Tongue (tissue), 2 donors: Measurements from ENCODE around the gene GPR65. TPM values are rescaled to one million over a fixed set of nuclear protein-coding genes. Genes with fewer than 3 reads are reported as not detected.
A peak's percentile ranks its signal among the peaks of the same experiment; 100 is the strongest.
"Not testable (repeated sequence)": the region's sequence is repeated elsewhere in the genome, so short reads cannot be mapped to it uniquely, and the experiment has no call there.

Experiments used
- DNase-seq: peaks from one replicate; pipeline ENCODE4 v3.0.0-alpha.2; 2015
- total RNA-seq: library from RNA; depleted of rRNA; stranded (reverse); fragments of >200 nt; gene quantifications from one replicate; pipeline ENCODE4 v1.2.3, GENCODE V29; 2014

GPR65 gene
- total RNA-seq, 1 donor from 2014 or later, result 0.41 TPM

GRCh38 chr14:88004506-88005036 lies 364 bp upstream of the GPR65 start:
- no peak for DNase-seq

DNA sequence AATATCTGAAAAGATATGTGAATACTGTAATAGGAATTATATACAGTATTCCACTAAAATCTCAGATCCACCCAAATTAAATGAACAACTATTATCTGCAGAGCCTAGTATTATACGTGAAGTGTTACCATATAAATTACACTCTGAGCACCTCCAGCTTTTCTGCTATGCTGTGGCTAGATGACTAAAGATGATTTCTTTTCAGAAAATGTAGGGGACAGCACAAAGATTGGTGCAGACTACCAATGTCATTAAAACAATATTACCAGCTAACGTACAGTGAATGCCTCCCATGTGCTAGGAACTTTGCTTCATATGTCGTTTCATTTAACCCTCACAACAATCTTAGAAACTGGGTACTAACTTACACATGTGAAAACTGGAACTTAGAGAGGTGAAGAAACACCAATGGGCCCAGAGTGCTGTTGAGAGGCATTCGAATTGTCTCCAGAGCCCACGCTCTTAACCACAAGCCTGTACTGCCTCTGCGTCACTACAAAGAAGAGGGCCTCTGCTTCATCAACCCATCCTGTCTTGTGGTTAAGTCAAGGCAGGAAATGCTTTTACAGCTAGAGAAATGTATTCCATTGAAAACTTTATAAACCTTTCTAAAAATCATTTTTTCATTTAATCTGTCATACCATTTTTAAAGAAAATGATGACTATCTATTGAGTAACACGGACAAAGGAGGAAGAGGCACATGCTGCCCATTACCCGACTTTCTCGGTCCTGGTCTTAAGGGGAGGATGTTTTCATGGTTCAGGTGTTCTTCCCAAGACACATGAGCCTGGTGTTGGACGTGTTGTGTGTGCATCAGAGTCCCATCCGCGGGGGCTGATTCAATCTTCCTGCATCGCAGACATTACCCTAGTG lies 1.3 kb downstream of the GPR65 start:
- DNase-seq, result no peak

GRCh38 chr14:88007608-88008007 lies 2.7 kb downstream of the GPR65 start:
- no peak for DNase-seq

GRCh38 chr14:88008039-88008742 lies 3.3 kb downstream of the GPR65 start:
- DNase-seq, result no peak

DNA sequence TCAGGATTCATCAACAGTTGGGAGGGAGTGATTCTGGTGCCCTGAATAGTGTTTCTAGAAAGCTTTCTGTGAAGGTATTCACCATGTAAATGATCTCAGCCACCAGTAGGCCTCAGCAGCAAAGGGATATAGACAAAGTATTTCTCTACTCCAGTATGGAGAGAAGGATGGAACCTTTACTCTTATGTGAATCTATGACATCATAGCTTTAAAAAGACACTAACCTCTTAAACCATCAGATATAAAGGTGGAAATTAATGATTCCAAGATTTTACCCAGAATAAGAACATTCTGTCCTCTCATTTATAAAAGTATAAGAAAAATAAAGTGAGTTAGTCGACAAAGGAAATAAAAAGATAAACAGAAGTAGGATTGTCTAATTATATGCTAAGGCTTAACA lies 4.6 kb downstream of the GPR65 start:
- DNase-seq, result no peak

GRCh38 chr14:88010331-88010730 lies 5.4 kb downstream of the GPR65 start:
- no peak for DNase-seq

GRCh38 chr14:88012495-88012894 lies 7.6 kb downstream of the GPR65 start:
- DNase-seq, result no peak

GRCh38 chr14:88013750-88014349 lies 8.9 kb downstream of the GPR65 start:
- DNase-seq, result peak; percentile 82

GRCh38 chr14:88016768-88017167 lies 11.8 kb downstream of the GPR65 start:
- DNase-seq, result no peak

DNA sequence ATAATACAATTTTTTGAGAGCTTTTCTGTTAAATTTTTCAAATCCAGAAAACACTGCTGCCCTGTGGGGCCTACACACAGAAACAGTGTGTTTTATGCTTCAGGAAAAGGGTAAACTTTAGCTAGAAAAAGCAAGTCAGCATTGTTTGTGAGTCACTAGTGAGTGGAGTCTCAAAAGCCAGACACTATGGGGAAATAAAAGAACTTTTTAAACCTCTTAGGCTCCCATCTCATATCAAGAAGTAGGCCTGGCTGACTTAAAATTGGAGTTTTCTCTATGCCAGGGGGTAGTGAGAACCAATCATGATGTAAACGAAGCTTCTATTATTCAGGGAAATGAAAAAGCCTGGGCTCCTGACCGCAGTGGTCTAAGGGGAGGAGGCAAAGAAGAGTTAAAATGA lies 12.6 kb downstream of the GPR65 start:
- no peak for DNase-seq

DNA sequence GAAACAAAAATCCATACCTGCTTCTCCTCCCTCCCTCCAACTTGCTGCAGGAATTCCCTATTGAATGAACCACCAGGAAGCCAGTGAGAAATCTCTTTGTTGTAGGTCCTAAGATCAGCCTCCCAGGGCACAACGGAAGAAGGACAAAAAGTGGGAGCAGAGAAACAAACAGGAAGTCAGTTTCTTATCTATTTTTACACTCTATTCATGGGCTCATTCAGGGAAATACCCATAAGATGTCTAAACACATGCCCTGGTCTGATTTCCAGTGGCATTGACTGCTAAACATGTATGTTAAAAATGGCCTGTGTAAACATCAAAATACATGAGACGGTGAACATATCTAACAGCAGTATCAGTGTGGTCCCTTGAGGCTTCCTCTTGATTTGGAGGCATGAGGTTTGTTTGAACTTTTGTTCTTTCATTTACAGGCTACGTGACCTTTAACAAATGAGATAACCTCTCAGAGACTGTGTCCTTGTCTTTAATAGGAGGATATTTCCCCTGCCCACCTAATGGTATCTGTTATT lies 18.8 kb downstream of the GPR65 start:
- no peak for DNase-seq

DNA sequence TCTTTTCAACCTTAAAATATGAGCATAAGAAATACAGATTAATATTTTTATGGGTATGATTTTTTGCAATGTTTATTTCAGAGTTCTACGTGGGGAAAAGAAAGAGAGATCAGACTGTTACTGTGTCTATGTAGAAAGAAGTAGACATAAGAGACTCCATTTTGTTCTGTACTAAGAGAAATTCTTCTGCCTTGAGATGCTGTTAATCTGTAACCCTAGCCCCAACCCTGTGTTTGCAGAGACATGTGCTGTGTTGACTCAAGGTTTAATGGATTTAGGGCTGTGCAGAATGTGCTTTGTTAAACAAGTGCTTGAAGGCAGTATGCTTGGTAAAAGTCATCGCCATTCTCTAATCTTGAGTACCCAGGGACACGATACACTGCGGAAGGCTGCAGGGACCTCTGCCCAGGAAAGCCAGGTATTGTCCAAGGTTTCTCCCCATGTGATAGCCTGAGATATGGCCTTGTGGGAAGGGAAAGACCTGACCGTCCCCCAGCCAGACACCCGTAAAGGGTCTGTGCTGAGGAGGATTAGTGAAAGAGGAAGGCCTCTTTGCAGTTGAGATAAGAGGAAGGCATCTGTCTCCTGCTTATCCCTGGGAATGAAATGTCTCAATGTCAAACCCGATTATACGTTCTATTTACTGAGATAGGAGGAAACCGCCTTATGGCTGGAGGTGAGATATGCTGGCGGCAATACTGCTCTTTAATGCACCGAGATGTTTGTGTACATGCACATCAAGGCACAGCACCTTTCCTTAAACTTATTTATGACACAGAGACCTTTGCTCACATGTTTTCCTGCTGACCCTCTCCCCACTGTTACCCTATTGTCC lies 19.5 kb downstream of the GPR65 start:
- DNase-seq, result not testable (repeated sequence)

DNA sequence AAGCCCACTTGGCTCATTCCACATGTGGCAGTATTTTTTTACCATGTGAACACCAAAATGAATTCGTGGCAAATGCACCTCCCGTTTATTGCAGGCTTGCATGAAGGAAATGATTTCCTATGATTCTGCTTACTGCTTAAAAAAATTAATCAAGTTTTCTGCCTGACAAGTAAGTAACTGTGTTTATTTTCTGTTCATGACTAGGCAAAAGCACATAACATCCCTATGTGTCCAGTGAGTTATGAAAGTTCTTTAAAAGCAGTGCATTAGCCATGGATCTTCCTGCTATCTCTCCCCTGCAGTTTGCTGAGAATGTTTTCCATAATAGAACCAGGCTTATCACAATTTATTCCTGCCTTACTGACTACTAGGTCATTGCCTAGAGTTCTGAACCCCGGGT lies 20.4 kb downstream of the GPR65 start:
- no peak for DNase-seq

DNA sequence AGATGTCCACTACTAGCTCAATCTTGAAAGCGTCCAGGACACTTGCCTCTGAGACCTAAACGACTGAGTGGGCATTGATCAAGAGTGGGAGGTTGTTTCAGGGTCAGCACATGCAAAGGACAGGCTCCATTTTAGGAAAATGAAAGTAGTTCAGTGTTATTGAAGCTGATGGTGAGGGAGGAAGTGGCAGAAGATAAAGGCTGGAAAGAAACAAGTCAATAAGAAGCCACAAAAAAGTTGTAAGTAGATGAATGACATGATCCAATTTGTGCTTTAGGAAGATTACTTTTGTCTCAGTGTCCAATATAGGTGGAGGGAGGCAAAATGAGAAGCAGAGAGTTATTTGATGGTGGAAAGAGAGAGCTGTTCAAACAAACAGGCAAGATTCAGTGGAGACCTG lies 22.0 kb downstream of the GPR65 start:
- DNase-seq, result no peak

DNA sequence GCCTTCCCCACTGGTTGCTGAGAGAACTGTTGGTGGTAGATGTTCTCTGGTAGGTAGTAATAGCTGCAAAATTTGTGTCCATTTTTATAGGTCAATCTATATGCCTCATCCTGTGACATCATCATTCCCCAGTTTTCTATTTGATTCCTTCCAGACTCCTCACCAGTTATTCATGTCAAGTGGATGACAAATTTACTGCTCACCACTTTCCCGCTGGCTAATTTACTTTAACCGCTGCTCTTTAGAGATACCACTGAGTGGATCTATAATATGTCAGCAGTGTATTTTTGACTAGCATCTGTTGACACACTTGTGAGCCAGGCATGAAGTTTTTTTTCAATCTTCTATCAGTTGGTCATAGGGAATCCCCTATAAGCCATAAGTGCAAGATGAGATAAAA lies 24.6 kb downstream of the GPR65 start:
- no peak for DNase-seq

- DNase-seq, result no peak
Observed at GRCh38 chr14:88030079-88030478, 25.1 kb downstream of the GPR65 start.

DNA sequence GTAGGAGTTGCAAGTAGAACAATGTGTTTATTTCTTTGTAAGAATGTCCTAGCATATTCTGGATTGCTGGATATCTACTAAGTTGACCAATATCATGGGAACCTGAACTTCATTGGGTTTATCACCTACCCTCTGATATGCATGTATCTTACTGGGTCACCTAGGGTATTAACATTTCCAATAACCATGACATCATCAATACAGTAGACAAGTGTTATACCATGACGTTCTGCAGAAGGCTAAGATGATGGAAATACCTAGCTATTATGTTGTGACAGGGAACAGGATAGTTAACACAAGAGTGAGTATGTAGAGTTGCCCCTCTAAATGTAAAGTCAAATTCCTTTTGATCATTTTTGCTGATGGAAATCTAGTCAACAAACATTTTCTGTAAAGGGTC lies 26.0 kb downstream of the GPR65 start:
- no peak for DNase-seq

- no peak for DNase-seq
Observed at GRCh38 chr14:88032373-88032772, 27.4 kb downstream of the GPR65 start.

DNA sequence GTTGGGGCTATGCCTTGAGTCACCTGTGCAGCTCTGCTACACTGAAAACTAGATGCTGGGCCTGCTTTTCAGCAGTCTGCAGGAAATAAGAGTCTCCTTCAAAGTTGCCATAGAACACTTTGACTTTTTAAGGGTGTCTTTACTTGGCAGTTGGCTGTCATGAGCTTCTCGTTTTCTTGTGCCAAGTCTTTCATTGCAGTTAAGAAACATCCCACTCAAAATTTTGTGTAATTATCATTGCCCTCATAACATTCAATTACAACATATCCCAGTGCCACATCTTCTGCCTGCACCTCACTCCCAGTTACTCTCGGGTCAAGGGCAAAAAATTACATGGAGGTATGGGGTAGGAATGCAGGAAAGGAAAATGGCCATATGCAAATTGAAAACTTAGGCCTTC lies 29.1 kb downstream of the GPR65 start:
- DNase-seq, result no peak

GRCh38 chr14:88036422-88036821 lies 31.5 kb downstream of the GPR65 start:
- no peak for DNase-seq

- no peak for DNase-seq
Observed at GRCh38 chr14:88037325-88037724, 32.4 kb downstream of the GPR65 start.

GRCh38 chr14:88039197-88039596 lies 34.3 kb downstream of the GPR65 start:
- DNase-seq, result no peak
